ENCODE data around the gene STAB2.

STAB2 gene

DNA sequence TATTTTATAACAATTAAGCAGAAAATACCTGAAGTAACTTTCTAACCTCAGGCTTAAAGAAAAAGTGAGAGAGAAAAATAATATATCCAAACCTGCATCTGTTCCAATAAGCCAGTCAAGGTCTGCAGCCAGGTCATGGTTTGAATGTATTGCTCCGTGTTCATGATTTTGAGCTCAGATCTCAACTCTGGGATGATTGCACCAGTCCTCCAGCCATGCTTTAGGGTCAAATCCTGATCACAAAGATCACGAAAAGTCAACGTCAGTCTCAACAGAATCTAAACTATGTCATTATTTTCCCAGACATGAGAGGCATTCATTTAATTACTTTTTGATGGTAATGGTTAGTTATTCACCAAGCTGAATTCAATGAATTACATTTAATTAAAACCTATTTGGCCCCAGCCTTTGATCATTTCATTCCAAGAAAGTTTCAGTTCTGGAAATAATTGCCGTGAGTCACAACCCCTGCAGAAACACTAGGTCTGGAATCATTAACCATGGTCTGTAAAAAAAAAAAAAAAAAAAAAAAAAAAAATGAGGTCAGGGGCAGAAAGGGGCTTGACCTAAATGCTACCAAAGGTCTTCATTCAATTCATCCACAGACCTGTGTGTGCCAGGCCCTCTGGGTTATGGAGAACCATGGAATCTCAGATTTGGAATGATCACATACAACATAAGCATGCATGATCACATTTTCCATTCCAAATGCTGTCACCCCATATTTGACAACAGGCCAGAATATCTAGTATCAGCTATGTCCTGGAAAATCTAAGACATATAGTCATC, 198.4 kb downstream of the STAB2 start:
- Histone ChIP-seq H3K4me3 (ENCODE audit: low read length) (no peak overlapping the region), H3K27ac (ENCODE audit: low read depth, low read length) (no peak overlapping the region), H3F3A (ENCODE audit: control insufficient read depth, insufficient read depth) (no peaks in the 10 kb centered on the region), H3K36me3 (ENCODE audit: control insufficient read depth, low read length) (no peaks in the 10 kb centered on the region), H4K20me1 (ENCODE audit: control insufficient read depth, insufficient read depth, low read depth, low read length) (no peaks in the 10 kb centered on the region), H3K4me2 (ENCODE audit: low read length) (no peak overlapping the region), H3K27me3 (ENCODE audit: control insufficient read depth, low read length) (no peaks in the 10 kb centered on the region), H3K9me3 (ENCODE audit: control insufficient read depth, insufficient read depth, low read length) (no peaks in the 10 kb centered on the region), H3K9me2 (replicated peaks; ENCODE audit: control insufficient read depth, low read length) (no peaks in the 10 kb centered on the region), H3K79me2 (ENCODE audit: control insufficient read depth, low read length) (no peaks in the 10 kb centered on the region), H3K4me1 (ENCODE audit: control insufficient read depth, low read length) (no peaks in the 10 kb centered on the region)
- no peak for TF ChIP-seq EZH2phosphoT487 (IDR thresholded peaks at IDR 0.05; ENCODE audit: borderline replicate concordance, low read length)
- TF ChIP-seq, protein P1, sequence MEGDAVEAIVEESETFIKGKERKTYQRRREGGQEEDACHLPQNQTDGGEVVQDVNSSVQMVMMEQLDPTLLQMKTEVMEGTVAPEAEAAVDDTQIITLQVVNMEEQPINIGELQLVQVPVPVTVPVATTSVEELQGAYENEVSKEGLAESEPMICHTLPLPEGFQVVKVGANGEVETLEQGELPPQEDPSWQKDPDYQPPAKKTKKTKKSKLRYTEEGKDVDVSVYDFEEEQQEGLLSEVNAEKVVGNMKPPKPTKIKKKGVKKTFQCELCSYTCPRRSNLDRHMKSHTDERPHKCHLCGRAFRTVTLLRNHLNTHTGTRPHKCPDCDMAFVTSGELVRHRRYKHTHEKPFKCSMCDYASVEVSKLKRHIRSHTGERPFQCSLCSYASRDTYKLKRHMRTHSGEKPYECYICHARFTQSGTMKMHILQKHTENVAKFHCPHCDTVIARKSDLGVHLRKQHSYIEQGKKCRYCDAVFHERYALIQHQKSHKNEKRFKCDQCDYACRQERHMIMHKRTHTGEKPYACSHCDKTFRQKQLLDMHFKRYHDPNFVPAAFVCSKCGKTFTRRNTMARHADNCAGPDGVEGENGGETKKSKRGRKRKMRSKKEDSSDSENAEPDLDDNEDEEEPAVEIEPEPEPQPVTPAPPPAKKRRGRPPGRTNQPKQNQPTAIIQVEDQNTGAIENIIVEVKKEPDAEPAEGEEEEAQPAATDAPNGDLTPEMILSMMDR (IDR thresholded peaks at IDR 0.05; ENCODE audit: low read depth, low read length, poor library complexity, severe bottlenecking): no peak

GRCh38 chr12:103786201-103786600, 199.1 kb downstream of the STAB2 start:
- Histone ChIP-seq H3K4me3 (ENCODE audit: low read length) (no peak overlapping the region), H3K36me3 (ENCODE audit: control insufficient read depth, low read length) (no peaks in the 10 kb centered on the region), H3K4me1 (ENCODE audit: control insufficient read depth, low read length) (no peaks in the 10 kb centered on the region), H3K27ac (ENCODE audit: low read depth, low read length) (no peak overlapping the region), H3F3A (ENCODE audit: control insufficient read depth, insufficient read depth) (no peaks in the 10 kb centered on the region), H3K79me2 (ENCODE audit: control insufficient read depth, low read length) (no peaks in the 10 kb centered on the region), H3K4me2 (ENCODE audit: low read length) (no peak overlapping the region), H3K27me3 (ENCODE audit: control insufficient read depth, low read length) (no peaks in the 10 kb centered on the region), H3K9me2 (replicated peaks; ENCODE audit: control insufficient read depth, low read length) (no peaks in the 10 kb centered on the region), H3K9me3 (ENCODE audit: control insufficient read depth, insufficient read depth, low read length) (no peaks in the 10 kb centered on the region), H4K20me1 (ENCODE audit: control insufficient read depth, insufficient read depth, low read depth, low read length) (no peaks in the 10 kb centered on the region)
- no peak for TF ChIP-seq EZH2phosphoT487 (IDR thresholded peaks at IDR 0.05; ENCODE audit: borderline replicate concordance, low read length)
- TF ChIP-seq, protein P1 (IDR thresholded peaks at IDR 0.05; ENCODE audit: low read depth, low read length, poor library complexity, severe bottlenecking): no peak

GRCh38 chr12:103791350-103791920, 204.4 kb downstream of the STAB2 start:
- H3K9me2 ChIP-seq (replicated peaks; ENCODE audit: control insufficient read depth, low read length): no peaks in the 10 kb centered on the region
- H3K36me3 ChIP-seq (ENCODE audit: control insufficient read depth, low read length): no peaks in the 10 kb centered on the region
- no peaks in the 10 kb centered on the region for H3K9me3 ChIP-seq (ENCODE audit: control insufficient read depth, insufficient read depth, low read length)
- no peaks in the 10 kb centered on the region for H3K27me3 ChIP-seq (ENCODE audit: control insufficient read depth, low read length)
- no peaks in the 10 kb centered on the region for H4K20me1 ChIP-seq (ENCODE audit: control insufficient read depth, insufficient read depth, low read depth, low read length)
- no peaks in the 10 kb centered on the region for H3F3A ChIP-seq (ENCODE audit: control insufficient read depth, insufficient read depth)
- TF ChIP-seq, protein P1 (IDR thresholded peaks at IDR 0.05; ENCODE audit: low read depth, low read length, poor library complexity, severe bottlenecking): no peak
- H3K27ac ChIP-seq (ENCODE audit: low read depth, low read length): no peak overlapping the region
- H3K79me2 ChIP-seq (ENCODE audit: control insufficient read depth, low read length): no peaks in the 10 kb centered on the region
- no peak overlapping the region for H3K4me3 ChIP-seq (ENCODE audit: low read length)
- no peaks in the 10 kb centered on the region for H3K4me1 ChIP-seq (ENCODE audit: control insufficient read depth, low read length)
- H3K4me2 ChIP-seq (ENCODE audit: low read length): no peak overlapping the region

All from DOHH2 (cell line).